ENCODE data around the gene AZU1. TPM values are rescaled to one million over a fixed set of nuclear protein-coding genes. Genes with fewer than 3 reads are reported as not detected.

AZU1 gene
- total and polyA plus RNA-seq, 2 of the 8 experiments (the other 6 are each of a cell fraction or from before 2014, with no cell fraction given) = 0.80 to 1.3 TPM

- H3K4me2 ChIP-seq (ENCODE audit: insufficient read depth in 1 of 2, low read depth in 2 of 2, low read length in 2 of 2) = no peak overlapping the region
- ChIA-PET CTCF (ENCODE audit: partially characterized antibody) (interaction anchor here (1.5 kb wide), 1 partner anchor 48 kb away, joined by 3 read pairs; no protein-coding TSS in a partner anchor), POLR2A (ENCODE audit: partially characterized antibody) (no interaction called here)
- H2BK12ac ChIP-seq (ENCODE audit: low read depth, low read length) = no peak overlapping the region
- no peaks in the 10 kb centered on the region for H3K27me3 ChIP-seq (replicated peaks in 1 of 4; ENCODE audit: control insufficient read depth in 3 of 4, extremely low read depth in 1 of 4, insufficient read depth in 3 of 4, low read length in 3 of 4)
- H2AK5ac ChIP-seq (ENCODE audit: low read depth, low read length) = no peak overlapping the region
- DNase-seq (ENCODE audit: low read depth in 1 of 2, low spot score in 2 of 2) (no peak), FAIRE-seq (no peak)
- peaks cover 0 to 3% of the 10 kb centered on the region in 2 experiments; a peak in 1 of 4 replicates for H3K9me3 ChIP-seq (ENCODE audit: insufficient read depth in 2 of 2, low read depth in 1 of 2, low read length in 1 of 2)
- no peak overlapping the region for H3K56ac ChIP-seq (replicated peaks; ENCODE audit: insufficient read length, low read depth, low read length)
- H4K20me1 ChIP-seq (replicated peaks in 1 of 2; ENCODE audit: control insufficient read depth in 1 of 2, insufficient read depth in 2 of 2, low read length in 2 of 2) = peaks cover 4 to 9% of the 10 kb centered on the region in 2 experiments
- no peak overlapping the region for H4K8ac ChIP-seq (ENCODE audit: extremely low read depth, insufficient read depth, low read length)
- no peaks in the 10 kb centered on the region for H3K23me2 ChIP-seq (ENCODE audit: low read depth, low read length)
- no peak overlapping the region for H3K4me3 ChIP-seq (ENCODE audit: extremely low read depth in 1 of 4, insufficient read depth in 2 of 4, low read depth in 3 of 4, low read length in 4 of 4)
- H3K4me1 ChIP-seq (replicated peaks in 1 of 4; ENCODE audit: control insufficient read depth in 3 of 4, insufficient read depth in 4 of 4, low read length in 3 of 4) = peaks cover 3 to 22% (median 7%) of the 10 kb centered on the region in 4 experiments
- no peak overlapping the region for H3K9ac ChIP-seq (replicated peaks in 1 of 4; ENCODE audit: extremely low read depth in 1 of 4, low read depth in 3 of 4, low read length in 3 of 4)
- peaks cover 0 to 14% (median 0%) of the 10 kb centered on the region in 4 experiments; a peak in 2 of 8 replicates for H3K36me3 ChIP-seq (ENCODE audit: control insufficient read depth in 2 of 4, insufficient read depth in 4 of 4, low read length in 3 of 4)
- H3K79me1 ChIP-seq (ENCODE audit: low read depth, low read length) = no peaks in the 10 kb centered on the region; the same call in 1 of the 2 replicates
- H3K14ac ChIP-seq (ENCODE audit: insufficient read length) = no peak overlapping the region
- no peak overlapping the region for H3K4ac ChIP-seq (replicated peaks; ENCODE audit: insufficient read length, low read depth, low read length)
- H3K23ac ChIP-seq (ENCODE audit: insufficient read length) = no peak overlapping the region
- no peak overlapping the region for H3K27ac ChIP-seq (ENCODE audit: low read depth, low read length)
- no peak overlapping the region for H2BK20ac ChIP-seq (ENCODE audit: low read length)
- no peak overlapping the region for H2BK15ac ChIP-seq (ENCODE audit: low read length)
- no peak overlapping the region for H3K18ac ChIP-seq (ENCODE audit: extremely low read depth, low read length)
- H4K91ac ChIP-seq (replicated peaks; ENCODE audit: insufficient read length, low read length) = no peak overlapping the region
- 87% methylated on average over 23 of the region's 29 CpGs; no CpG with 5 or more reads in 1 of the 2 experiments for WGBS, 2 experiments (ENCODE audit: extremely low coverage in 1 of 2, insufficient coverage in 1 of 2, insufficient read length in 1 of 2, insufficient replicate concordance in 2 of 2, low coverage in 1 of 2, low lambda C conversion rate in 2 of 2, missing lambda C conversion rate in 1 of 2)
- no peak overlapping the region for H4K5ac ChIP-seq (ENCODE audit: insufficient read length, low read depth, low read length)
- no peak overlapping the region; the same call in 1 of the 2 replicates for H2BK5ac ChIP-seq (ENCODE audit: low read depth, low read length)
- no peak overlapping the region for H2AFZ ChIP-seq (ENCODE audit: low read length)
- no peaks in the 10 kb centered on the region for H3K79me2 ChIP-seq (ENCODE audit: control insufficient read depth in 1 of 2, insufficient read depth in 2 of 2, low read length in 2 of 2)
- no peak overlapping the region for H2BK120ac ChIP-seq (replicated peaks; ENCODE audit: low read depth, low read length)
- TF ChIP-seq ATF2 (IDR thresholded peaks at IDR 0.05; ENCODE audit: low read length) = no peak
- TF ChIP-seq EP300 (IDR thresholded peaks at IDR 0.05; ENCODE audit: borderline replicate concordance in 1 of 2, low read depth in 2 of 2, low read length in 2 of 2) = no peak
- no peak for TF ChIP-seq CREB1 (IDR thresholded peaks at IDR 0.05)
- TF ChIP-seq TAF7 (optimal IDR thresholded peaks at IDR 0.05; ENCODE audit: borderline replicate concordance, low read depth, low read length) = no peak
- TF ChIP-seq CTBP2 (IDR thresholded peaks at IDR 0.05; ENCODE audit: borderline replicate concordance, insufficient read depth, insufficient read length, low read length) = no peak
- TF ChIP-seq SIN3A (conservative IDR thresholded peaks at IDR 0.05 in 1 of 2, IDR thresholded peaks at IDR 0.05 in 1 of 2; ENCODE audit: low read depth in 1 of 2, low read length in 2 of 2) = no peak
- no peak for TF ChIP-seq POU5F1 (IDR thresholded peaks at IDR 0.05; ENCODE audit: low read depth, low read length)
- TF ChIP-seq SP2 (IDR thresholded peaks at IDR 0.05; ENCODE audit: low read length) = no peak
Measured at GRCh38 chr19:869245-870177, 41.9 kb downstream of the AZU1 start.
